ENCODE results near the gene MYCBPAP. TPM values are rescaled to one million over a fixed set of nuclear protein-coding genes. Genes with fewer than 3 reads are reported as not detected.

Gene MYCBPAP
- total RNA-seq, 1 donor from 2014 or later = 4.6 TPM

- DNase-seq (ENCODE audit: low spot score) = no peak
These were observed 9.5 kb downstream of the MYCBPAP start for GRCh38 chr17:50517504-50518383.

- DNase-seq (ENCODE audit: low spot score) = no peak
These were observed 10.3 kb downstream of the MYCBPAP start for GRCh38 chr17:50518384-50519023.

GRCh38 chr17:50519141-50519834, 11.0 kb downstream of the MYCBPAP start:
- DNase-seq (ENCODE audit: low spot score) = no peak

- no peak for DNase-seq (ENCODE audit: low spot score)
These were observed 12.2 kb downstream of the MYCBPAP start for GRCh38 chr17:50520483-50520882.

GRCh38 chr17:50521514-50521913, 13.3 kb downstream of the MYCBPAP start:
- DNase-seq (ENCODE audit: low spot score) = no peak

GRCh38 chr17:50522766-50523165, 14.5 kb downstream of the MYCBPAP start:
- DNase-seq (ENCODE audit: low spot score) = no peak

- no peak for DNase-seq (ENCODE audit: low spot score)
These were observed 15.0 kb downstream of the MYCBPAP start for GRCh38 chr17:50523208-50523607.

GRCh38 chr17:50524838-50525237, 16.6 kb downstream of the MYCBPAP start:
- DNase-seq (ENCODE audit: low spot score) = no peak

- no peak for DNase-seq (ENCODE audit: low spot score)
These were observed 19.0 kb downstream of the MYCBPAP start for GRCh38 chr17:50527155-50527762.

GRCh38 chr17:50527949-50528474, 19.8 kb downstream of the MYCBPAP start:
- DNase-seq (ENCODE audit: low spot score) = no peak

GRCh38 chr17:50529849-50530248, 21.6 kb downstream of the MYCBPAP start:
- no peak for DNase-seq (ENCODE audit: low spot score)

GRCh38 chr17:50531428-50532025, 23.3 kb downstream of the MYCBPAP start:
- no peak for DNase-seq (ENCODE audit: low spot score)

GRCh38 chr17:50532452-50533024, 24.3 kb downstream of the MYCBPAP start, which contains the start of gene EPN3:
Gene EPN3 (plus strand): TSS chr17:50532735. CDS start chr17:50536557, 3,822 bp downstream.
- DNase-seq (ENCODE audit: low spot score) = peak; percentile 78

GRCh38 chr17:50533185-50533584, 24.9 kb downstream of the MYCBPAP start:
- no peak for DNase-seq (ENCODE audit: low spot score)

GRCh38 chr17:50533720-50534148, 25.5 kb downstream of the MYCBPAP start:
- DNase-seq (ENCODE audit: low spot score) = peak; percentile 87

- peak; percentile 69 for DNase-seq (ENCODE audit: low spot score)
These were observed 26.2 kb downstream of the MYCBPAP start for GRCh38 chr17:50534222-50534978.

- DNase-seq (ENCODE audit: low spot score) = no peak
These were observed 26.7 kb downstream of the MYCBPAP start for GRCh38 chr17:50534979-50535326.

- no peak for DNase-seq (ENCODE audit: low spot score)
These were observed 27.2 kb downstream of the MYCBPAP start for GRCh38 chr17:50535407-50535806.

GRCh38 chr17:50536683-50537646, 28.7 kb downstream of the MYCBPAP start:
- no peak for DNase-seq (ENCODE audit: low spot score)

Measured in mucosa of gallbladder (tissue), 1 donor.